HG03460 (cell line): ENCODE results near the gene ZCWPW1.
A peak's percentile ranks its signal among the peaks of the same experiment; 100 is the strongest.
"Not testable (repeated sequence)": the region's sequence is repeated elsewhere in the genome, so short reads cannot be mapped to it uniquely, and the experiment has no call there.

Experiments
- ATAC-seq: cut with Tn5 transposase; IDR thresholded peaks from one replicate; pipeline ENCODE4 v1.9.1; 2021; ENCODE audit not compliant: unreplicated experiment

Gene ZCWPW1

DNA sequence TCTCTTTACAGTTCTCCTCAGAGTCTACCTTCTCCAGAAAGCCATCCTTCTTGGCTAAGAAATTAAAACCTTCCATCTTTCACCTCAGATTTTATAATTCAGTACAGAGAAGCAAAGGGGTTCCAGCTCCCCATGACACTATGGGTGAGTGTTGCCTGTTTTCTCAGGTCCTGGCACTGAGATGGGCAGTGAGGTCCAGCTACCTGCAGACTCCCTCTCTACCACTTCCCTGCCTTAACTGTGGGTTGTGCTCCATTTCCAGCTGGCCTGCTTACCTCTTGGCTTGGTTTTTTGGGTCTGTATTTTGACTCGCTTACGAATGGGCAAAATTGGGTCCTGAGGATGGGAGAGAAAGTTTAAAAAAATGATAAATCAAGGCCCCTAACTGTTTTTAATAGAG is 26.3 kb downstream of the ZCWPW1 start:
- ATAC-seq, result no peak

- no peak for ATAC-seq
Measured at GRCh38 chr7:100401811-100402210, 26.7 kb downstream of the ZCWPW1 start.

DNA sequence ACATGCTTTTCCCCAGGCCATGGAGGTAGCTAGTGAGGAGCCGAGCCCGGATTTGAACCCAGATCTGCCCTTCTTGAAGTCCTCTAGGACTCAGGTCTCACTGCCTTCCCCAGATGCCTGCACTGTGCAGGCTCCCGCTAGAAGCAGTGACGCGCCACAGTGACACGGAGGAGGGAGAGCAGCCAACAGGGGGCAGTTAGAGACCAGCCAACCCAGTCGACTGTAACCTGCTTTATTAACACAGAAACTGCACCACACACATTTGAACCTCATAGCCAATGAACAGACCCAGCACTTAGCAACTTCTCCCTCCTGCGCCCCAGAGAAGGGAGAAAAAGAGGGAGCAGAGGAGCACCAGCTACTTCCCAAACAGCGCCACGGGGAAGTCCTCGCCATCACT is 27.8 kb downstream of the ZCWPW1 start:
- ATAC-seq, result no peak

DNA sequence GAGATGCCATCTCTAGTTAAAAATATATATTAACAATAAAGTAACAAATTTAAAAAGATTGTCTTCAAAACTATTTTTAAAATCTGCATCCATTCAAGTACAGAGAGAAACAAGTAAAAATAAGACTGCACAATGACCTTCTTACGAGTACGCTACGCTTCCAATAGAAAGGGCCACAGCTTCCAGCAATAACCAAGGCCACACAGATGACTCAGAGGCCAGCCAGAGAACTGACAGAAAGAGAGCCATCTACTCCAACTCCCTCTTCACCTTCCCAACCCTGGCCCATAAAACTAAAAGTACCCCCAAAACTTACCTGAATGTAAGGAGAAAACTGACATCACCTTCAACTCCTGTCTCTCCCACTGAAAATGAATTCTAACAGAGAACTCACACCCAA is 28.5 kb downstream of the ZCWPW1 start:
- ATAC-seq, result no peak

GRCh38 chr7:100398239-100398638 is 30.3 kb downstream of the ZCWPW1 start:
- ATAC-seq, result no peak

GRCh38 chr7:100397315-100398081 is 31.0 kb downstream of the ZCWPW1 start:
- no peak for ATAC-seq

DNA sequence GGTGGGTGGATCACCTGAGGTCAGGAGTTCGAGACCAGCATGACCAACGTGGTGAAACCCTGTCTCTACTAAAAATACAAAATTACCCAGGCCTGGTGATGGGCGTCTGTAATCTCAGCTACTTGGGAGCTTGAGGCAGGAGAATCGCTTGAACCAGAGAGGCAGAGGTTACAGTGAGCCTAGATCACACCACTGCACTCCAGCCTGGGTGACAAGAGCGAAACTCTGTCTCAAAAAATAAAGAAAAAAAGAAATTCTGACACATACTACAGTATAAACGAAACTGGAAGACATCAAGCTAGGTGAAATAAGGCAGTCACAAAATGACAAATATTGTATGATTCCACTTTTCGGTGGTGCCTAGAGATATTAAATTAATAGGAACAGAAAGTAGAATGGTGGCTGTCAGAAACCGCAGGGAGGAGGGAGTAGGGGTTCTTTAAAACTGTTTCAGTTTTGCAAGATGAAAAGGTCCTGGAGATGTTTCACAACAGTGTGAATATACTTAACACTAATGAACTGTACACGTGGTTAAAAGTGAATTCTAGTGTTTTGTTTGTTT is 32.0 kb downstream of the ZCWPW1 start:
- peak; percentile 89 for ATAC-seq

GRCh38 chr7:100394077-100394476 is 34.4 kb downstream of the ZCWPW1 start:
- ATAC-seq, result no peak

DNA sequence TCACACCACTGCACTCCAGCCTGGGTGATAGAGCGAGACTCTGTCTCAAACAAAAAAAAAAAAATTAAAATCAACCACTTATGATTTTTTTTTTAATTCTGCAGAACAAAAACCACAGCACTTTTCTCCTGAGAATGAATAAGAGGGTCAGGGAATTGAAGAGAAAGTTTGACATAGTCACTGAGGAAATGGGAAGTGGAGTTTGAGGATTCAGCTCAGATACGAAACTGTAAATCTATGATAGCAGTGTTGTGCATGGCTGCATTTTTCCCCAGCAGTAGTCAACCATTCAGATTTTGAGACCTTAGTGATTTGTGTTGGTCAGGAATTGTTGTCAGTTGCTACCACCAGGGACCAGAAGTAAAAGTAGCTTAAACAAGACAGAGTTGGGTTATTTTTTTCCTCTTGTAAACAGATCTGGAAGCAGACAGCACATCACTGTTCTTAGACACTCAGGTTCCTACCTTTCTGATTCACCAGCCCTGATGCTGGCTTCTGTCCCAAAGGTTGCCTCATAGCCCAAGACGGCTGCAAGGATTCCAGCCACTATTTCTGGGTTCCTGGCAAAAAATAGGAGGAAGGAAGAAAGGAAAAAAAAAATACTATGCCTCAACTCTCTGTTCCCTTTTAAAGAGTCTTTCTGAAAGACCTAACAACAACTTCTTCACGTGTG is 35.1 kb downstream of the ZCWPW1 start:
- no peak for ATAC-seq

DNA sequence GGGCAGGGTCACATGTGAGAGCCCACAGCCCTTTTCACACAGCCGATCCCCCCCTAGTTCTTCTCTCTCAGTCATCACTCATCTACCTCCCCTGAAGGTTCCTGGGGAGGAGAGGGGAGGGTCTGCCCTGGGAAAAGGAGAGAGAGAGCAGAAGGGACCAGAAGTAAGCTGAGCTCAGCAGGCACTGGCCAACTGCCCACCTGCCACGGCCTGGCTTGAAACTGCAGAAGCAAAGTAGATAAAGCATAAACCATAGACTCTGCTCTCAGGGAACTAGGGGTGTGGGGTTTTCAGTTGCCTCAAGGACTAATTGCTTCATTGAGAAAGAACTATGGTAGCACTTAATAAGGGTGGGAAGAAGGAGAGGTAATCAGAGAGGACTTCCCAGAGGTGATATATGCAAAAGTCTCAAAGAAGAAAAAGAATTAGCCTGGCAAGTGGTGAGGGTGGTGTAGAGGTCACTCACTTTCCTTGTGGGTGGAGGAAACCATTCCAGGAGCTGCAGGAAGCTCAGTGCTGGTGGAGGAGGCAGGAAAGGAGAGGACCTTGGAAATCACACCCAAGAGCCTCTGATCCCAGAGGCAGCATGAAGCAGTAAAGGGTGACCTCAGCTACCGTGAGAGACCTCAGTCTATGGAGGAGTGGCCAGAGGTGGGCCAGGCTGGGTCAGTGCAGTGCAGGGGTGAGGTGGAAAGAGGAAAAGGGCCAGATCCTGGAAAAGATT is 38.1 kb downstream of the ZCWPW1 start:
- ATAC-seq, result no peak

GRCh38 chr7:100389437-100390088 is 38.9 kb downstream of the ZCWPW1 start:
- no peak for ATAC-seq

GRCh38 chr7:100387695-100388094 is 40.8 kb downstream of the ZCWPW1 start:
- ATAC-seq, result no peak

GRCh38 chr7:100386940-100387339 is 41.6 kb downstream of the ZCWPW1 start:
- ATAC-seq, result no peak

DNA sequence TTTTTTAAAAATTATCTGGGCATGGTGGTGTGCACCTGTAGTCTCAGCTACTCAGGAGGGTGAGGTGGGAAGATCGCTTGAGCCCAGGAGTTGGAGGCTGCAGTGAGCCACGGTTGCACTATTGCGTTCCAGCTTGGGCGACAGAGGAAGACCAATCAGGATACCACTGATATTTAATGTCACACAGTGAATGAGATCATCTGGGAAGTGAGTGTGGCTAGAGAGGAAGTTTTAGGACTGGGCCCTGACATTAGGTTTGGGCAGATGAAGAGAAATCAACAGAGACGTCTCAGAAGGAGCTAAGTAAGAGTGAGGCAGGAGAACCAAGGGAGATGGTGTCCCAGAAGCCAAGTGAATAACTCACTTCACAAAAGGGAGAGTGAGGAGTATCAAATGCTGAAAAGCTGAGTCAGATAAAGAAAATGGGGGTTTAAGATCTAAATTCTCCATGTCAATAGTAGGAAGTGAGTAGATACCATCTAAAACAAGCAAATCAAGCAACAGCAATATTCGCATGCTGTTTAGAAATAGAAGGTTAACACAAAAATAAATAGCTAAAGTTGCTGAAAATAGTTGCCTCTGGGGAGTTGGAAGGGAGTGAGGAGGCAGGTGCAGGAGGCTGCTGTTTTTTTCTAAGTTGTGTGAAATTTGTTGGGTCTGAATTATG is 43.7 kb downstream of the ZCWPW1 start:
- ATAC-seq, result no peak

DNA sequence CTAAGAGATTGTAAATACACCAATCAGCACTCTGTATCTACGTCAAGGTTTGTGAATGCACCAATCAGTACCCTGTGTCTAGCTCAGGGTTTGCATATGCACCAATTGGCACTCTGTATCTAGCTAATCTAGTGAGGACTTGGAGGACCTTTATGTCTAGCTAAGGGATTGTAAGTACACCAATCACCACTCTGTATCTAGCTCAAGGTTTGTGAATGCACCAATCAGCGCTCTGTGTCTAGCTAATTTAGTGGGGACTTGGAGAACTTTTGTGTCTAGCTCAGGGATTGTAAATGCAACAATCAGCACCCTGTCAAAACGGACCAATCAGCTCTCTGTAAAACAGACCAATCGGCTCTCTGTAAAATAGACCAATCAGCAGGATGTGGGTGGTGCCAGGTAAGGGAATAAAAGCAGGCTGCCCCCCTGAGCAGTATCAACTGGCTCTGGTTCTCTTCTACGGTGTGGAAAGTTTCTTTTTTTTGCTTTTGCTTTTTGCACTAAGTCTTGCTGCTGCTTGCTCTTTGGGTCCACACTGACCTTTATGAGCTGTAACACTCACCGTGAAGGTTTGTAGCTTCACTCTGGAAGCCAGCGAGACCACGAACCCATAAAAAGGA is 46.2 kb downstream of the ZCWPW1 start:
- ATAC-seq, result not testable (repeated sequence)

GRCh38 chr7:100381531-100382233 is 46.8 kb downstream of the ZCWPW1 start:
- ATAC-seq, result not testable (repeated sequence)

DNA sequence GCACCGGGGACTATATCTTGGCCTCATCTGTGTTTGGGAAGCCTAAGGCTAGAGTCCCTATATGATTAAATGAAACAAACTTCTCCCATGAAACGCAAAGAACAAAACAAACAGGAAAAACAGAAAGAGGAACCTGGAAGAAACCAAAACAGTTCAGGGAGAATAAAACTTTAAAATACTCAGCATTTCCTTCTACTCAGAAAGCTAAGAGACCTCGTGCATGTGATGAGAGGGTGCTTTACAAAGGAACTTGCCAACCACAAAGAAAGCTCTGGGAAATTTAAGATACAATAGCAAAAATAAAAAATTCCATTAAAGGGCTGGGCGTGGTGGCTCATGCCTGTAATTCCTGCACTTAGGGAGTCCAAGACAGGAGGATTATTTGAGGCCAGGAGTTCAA is 48.3 kb downstream of the ZCWPW1 start:
- no peak for ATAC-seq

- ATAC-seq, result no peak
Measured at GRCh38 chr7:100378114-100378755, 50.3 kb downstream of the ZCWPW1 start.

DNA sequence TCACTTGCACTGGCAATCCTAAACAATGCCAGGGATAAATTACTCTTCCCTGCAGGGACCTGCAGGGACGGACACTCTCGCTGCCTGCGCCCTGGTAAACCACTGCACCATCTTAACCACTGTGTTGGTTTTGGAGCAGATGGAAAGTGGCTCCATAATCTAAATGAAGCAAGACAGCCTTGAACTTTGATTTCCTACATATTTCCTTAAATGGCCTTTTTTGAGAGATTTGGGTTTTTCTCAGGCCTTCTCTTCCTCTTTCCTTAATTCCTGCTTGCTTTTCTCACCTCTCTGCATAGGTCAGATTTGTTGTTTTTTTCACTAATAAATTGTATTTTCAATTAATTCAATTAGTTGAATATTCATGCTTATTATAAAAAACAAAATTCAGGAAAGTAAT is 52.4 kb downstream of the ZCWPW1 start:
- no peak for ATAC-seq
